NCI-H226 (cell line): ENCODE data around the gene SLC29A2.

Source experiments
- DNase-seq: peaks from one replicate; pipeline ENCODE4 v3.0.0-alpha.2; 2015

SLC29A2 gene

DNA sequence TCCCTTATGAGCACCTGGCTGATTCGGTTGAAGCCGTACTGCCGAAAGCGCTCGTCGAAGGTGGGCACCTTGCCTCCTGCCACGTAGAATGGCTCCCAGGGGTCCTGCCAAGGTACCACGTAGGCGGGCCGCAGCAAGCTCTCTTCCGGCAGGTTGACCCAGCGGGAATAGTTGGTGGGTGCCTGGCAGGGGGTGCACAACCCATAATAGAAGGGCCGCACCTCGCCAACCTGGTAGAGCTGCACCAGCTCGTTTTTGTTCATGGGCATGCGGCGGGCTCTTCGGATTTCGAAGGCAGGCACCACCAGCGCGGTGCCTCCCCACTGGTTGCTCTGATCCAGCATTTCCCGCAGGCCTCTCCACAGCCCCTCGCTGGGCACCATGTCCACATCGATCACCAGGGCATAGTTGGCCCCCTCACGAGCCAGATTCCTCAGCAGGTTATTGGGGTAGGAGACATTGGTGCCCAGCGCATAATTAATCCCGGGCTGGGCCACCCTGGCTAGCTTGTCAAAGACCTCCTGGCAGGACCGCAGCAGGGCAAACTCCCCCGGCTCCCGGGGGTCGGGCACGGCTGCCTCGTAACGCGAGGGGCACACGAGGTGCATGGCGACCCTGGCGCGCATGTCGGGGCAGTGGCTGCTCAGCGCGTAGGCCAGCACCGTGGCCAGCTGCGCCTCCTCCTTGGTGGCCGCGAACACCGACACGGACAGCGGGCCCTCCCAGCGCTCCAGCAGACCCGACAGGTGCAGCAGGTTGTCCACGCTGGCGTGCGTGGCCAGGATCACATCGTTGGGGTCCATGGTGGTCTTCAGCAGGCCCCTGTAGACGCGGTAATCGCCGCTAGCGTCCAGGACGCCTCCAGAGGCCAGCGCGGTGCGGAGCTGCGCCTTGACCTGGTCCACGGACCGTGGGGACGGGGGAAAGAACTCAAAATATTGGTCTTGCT is 24.8 kb downstream of the SLC29A2 start:
- DNase-seq: no peak

DNA sequence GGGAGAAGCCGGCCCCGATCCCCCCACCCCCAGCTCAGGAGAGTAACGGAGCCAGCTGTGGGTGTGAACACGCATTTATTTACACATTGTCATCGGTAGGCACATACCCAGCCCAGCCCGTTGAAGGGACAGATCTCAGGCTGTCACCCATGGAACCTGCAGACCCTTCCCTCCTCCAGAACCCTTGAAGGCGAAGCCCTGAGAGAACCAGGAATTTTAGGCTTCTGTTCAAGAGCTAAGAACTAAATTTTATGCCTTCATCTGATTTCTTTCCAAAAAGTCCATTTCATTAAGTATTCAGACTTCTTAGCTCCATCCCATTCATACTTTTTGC is 26.3 kb downstream of the SLC29A2 start:
- DNase-seq: no peak

DNA sequence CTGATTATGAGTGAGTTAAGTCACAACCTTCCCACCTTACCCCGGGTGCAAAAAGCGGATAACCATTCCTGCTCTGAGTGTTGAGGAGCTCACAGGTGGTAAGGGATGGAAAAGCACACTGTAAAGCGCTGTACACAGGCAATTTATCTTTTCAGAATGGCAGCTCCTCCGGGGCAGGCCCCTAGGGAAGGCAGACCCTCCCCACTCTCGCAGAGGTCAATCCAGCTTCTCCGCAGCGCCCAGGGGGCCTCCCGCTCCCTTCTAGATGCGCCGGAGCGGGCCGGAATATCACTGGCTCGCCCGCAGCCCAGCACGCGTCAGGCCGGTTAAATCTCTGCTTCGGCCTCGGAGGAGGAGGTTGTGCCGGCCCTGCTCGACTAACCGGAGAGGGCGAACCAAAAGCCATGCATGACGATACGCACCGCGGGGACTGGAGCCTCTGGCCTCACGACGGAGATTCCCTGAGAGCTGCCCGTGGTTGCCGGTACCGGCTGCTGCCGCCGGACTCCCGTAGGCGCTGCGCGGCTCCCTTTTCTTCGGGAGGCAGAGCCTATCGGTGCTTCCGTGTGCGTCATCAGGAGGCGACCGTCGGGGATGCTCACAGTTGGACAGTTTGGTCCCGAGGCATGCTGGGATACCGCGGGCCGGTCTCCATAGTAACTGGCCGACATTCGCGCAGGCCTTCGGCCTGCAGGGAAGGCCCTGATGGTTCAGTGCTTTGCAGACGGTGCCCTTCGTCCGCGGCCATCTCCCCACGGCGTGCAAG is 26.8 kb downstream of the SLC29A2 start, which contains the start of gene BRMS1:
BRMS1 (minus strand) TSS at position 555 of the 766 bp plus-strand sequence. CDS start 2,870 bp downstream, outside the sequence.
- peak; percentile 95 for DNase-seq

DNA sequence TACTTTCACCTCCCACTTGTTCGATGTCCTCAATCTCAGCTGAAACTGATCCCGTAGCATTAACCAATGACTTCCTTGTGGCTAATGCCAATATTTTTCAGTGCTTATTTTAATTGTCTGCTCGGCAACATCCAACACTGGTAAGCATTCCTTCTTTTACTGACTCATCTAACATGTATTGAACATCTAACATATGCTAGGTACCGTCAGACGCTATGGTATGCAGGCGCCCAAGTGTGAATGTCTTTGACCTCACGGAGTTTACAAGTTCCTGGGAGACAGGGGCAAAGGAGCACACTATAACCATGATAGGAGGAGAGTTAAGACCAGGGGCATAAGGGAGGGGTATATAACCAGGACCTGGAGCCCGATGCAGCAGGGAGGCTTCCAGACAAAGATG is 28.4 kb downstream of the SLC29A2 start:
- no peak for DNase-seq

DNA sequence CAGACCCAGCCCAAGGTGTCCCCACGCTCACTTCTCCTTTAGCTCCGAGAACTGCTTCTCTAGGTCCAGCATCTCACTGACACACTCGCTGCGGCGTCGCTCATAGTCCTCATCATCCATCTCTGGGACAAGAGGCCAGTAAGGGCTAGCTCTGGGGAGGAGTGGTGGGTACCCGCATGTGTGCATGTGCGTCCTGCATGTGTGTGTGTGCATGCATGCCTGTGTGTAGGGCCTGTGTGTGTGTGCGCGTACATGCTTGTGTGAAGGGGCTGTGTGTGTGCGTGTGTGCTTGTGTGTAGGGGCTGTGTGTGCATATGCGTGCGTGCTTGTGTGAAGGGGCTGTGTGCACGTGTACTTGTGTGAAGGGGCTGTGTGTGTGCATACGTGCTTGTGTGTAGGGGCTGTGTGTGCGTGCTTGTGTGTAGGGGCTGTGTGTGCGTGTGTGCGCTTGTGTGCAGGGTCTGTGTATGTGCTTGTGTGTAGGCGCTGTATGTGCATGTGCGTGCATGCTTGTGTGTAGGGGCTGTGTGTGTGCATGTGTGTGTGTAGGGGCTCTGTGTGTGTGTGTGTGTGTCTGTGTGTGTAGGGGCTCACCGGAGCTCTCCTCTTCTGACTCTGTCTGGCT is 29.9 kb downstream of the SLC29A2 start:
- no peak for DNase-seq

DNA sequence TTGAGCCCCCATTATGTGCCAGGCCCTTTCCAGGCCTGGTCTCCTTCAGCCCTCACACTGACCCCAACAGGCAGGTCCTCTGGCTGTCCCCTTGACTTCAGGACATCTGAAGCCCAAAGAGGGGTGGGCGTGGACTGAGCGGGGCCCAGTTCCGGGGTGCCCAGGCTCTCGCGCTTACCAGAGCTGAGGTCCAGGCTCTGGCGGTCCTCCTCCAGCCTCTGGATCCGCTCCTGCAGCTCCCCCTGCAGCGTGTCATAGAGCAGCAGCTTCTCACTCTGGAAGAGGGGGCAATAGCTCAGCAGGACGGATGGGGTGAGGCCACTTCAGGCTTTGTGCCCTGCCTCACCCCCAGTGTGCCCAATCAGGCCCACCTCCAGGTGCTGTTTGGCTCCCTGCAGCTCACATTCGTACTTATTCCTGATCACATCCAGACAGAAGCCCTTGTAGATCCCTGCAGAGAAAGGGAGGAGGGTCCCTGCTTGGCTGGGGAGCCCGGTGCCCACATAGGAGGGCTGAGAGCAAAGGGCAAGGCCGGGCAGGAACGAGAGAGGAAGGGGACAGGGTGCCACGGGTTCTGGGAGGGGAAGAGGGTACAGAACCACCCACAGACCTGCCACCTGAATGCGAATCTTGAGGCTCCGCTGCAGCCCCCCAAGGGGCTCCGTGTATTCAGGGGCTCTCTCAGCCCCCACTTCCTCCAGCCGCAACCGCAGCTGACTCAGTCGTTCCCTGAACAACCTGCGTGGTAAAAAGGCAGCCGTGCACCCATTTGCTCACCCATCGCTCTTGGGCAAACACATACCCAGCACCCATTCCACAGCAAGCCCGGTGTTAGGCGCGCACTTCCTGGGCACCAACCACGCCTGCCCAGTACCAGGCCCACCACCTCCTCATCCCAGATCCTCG is 30.7 kb downstream of the SLC29A2 start:
- DNase-seq: no peak

DNA sequence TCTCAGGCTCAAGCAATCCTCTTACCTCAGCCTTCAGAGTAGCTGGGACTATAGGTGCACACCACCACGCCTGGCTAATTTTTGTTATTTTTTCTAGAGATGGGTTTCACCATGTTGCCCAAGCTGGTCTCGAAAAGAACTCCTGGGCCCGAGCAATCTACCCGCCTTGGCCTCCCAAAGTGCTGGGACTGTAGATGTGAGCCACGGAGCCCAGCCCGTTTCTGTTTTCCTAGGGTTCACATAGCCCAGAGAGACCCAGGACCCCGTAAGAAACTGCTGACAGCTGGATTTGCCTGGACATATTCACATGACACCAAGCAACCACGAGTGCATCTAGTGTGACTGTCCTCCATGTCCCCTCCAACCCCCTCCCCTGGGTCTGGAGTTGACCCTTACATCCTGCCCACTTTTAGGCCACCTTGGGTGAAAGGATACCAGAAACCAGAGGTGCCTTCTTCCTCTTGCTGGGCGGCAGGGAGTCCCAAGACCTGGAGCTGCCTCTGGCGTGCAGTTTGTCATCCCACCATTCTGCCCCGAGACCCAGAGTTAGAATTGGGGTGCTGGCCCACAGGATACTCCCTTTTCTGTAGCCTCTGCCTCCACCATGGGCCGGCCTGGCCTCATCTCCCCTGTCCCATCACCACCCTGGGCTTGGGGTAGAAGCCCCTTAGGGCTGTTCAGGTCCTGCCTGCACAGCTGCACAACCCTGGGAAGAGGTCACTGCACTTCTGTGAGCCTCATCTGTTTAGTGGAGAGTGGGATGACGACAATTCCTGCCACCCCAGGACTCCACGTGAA is 31.7 kb downstream of the SLC29A2 start:
- DNase-seq: no peak

DNA sequence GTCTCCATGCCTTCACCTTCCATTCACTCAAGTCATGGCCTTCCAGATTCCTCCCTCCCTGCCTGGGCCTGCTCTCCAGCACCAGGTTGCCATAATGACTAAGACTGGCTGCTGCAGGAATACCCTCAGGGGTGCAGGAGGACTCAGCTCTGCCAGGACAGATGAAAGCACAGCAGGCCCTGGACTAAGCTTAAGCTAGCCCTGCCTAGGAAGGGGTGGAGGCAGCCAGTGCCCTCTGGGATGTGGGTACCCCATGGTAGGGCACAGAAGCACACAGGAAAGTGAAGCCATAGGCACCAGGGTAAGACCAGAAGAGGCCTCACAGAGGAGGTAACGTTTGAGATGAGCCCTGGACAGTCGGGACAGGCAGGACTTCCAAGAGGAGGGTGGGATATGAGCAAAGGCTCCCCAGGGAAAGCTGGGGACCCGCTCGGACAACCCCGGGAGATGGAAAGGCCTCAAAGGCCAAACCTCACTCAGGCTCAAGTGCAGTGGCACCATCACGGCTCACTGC is 32.3 kb downstream of the SLC29A2 start:
- peak; percentile 68 for DNase-seq

DNA sequence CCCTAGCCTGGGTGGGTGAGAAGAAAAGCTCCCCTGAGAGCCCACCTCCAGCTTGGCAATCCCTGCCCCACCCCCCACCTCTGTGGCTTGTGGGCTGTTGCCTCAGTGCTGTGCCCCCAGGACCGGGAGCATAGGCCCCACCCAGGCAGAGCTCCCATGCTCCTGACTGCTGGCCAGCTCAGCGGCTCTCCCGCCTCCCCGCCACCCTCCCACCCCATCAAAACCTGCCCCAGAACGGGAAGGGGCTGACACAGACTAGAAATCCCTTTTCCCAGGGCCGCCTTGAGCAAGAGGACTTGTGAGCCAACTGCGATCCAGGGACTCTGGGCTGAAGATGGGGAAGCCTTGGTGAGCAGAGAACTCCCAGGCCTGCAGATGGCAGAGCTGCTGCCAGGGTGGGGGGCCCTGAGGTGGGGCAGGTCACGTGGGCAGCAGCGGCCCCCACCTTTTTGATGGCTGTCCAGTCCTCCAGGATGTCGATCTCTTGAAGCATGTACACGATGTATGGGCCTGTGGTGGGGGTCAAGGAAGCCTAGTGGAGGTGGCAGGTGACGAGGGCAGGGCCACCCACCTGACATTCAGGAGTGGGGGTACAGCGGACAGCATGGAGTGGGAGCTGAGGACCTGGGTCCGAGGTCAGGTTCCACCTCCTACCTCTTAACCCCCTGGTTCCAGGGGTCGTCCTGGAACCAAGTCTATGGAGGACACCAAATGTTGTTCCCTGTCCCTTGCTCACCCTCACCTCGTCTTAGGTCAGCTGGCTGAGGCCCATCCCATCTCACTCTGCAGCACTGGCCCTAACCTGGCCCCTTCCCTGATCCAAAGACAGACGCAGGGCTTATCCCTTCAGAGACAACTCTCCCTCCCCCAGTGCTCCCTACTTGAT is 33.0 kb downstream of the SLC29A2 start:
- DNase-seq: no peak

DNA sequence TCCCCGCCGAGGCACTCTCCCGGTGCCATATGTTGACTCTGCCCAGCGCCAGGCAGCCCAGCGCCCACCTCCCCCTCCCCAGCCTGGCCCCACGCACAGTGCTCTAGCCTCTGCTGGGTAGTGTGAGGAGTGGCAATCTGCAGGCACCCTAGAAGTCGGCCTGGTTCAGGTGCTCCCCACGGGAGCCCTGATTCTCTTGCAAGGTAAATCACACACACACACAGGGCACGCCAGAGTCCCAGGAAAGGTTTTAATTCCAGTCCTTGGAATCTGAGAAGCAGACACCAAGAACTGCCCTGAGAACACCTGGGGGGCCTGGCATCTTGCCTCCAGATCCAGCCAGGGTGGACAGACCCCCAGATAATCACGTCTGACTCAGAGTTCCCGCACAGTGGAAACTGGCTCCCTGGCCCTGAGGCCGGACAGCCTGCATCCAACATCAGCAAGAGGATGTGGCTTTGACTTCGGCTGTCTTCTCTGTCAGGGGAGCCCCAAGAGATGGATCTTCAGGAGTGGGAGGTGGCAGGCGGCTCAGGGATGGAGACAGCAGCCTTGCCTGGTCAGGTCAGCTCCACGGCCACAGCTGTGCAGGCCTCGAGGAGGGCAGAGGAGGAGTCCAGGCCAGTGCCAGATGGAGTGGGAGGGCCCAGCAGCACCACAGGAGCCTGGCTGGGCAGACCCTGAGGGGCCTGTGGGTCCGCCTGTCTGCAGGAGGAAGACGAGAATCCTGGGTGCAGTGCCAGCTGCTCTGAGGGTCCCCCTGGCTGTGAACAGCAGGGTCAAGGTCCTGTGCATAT is 34.3 kb downstream of the SLC29A2 start:
- DNase-seq: peak; percentile 63

DNA sequence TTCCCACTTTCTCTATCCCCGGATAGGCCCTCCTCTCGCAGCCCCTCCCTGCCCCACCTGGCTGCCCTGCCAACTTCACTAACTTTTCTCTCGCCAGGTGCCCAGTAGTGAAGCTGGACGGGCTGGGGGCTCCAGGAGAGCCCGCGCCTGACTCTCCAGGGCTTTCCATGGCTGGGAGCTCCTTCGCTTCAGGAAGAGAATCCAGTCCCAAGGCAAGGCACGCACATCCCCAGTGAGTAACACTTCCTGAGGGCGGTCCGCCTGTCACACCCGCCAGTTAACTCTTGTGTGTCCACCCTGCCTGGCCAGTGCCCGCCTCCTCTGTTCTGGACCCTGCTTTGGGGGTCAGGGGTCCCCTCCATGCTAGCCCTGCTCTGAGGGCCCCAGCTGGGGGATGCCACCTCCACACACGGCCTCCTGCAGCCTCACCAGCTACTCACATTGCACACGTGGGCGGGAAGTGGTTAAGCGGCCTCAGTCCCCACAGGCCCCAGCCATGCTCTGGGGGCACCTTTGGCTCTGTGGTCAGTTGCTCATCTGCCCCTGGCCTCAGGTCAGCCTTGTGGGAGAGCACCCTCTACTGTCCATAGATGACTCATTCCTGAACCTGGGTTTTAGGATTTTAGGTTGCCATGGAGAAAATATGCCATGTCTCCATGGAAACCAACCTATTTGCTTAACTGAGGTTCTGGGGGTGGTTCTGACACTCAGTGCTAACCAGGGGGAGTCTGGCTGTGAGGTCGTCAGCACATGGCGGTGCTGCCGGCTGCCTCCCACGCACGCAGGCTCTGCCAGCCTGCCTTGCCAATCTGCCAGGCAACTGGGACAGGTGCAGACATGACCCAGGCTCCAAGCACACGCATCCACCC is 35.1 kb downstream of the SLC29A2 start, which contains the start of gene RIN1:
RIN1 (minus strand) TSS at position 201 of the 869 bp plus-strand sequence; CDS start at position 169, 32 bp downstream.
- peak; percentile 100 for DNase-seq

DNA sequence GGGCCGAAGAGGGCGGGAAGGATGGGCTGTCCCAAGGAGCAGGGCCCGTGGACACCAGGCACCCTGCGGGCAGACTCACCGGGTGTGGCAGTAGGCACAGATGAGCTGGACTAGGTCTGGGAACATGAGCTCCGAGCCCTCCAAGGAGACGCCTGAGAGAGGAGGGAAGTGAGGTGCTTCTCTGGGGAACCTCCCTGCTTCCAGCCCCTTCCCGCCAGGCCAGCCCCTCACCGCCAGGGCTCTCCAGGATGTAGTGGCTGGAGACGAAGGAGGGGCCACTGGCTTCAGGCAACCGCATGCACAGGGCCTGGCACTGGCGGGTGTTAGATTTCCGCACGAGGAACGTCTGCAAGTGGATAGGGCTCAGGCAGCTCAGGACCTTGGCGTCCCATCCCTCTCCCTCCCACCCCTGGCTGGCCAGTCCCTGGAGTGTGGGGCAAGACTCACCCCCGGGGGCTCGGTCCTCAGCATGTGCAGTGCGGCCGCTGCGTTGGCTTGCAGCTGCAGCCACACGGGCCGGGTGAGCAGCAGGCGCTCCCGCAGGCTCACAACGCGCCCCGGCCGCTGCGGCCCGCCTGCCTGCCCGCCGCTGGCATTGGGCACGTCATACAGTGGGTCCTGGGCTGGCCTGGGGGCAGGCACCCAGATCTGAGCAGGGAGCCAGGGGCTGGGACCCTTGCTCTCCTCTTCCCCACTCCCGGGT is 35.9 kb downstream of the SLC29A2 start:
- peak; percentile 67 for DNase-seq

DNA sequence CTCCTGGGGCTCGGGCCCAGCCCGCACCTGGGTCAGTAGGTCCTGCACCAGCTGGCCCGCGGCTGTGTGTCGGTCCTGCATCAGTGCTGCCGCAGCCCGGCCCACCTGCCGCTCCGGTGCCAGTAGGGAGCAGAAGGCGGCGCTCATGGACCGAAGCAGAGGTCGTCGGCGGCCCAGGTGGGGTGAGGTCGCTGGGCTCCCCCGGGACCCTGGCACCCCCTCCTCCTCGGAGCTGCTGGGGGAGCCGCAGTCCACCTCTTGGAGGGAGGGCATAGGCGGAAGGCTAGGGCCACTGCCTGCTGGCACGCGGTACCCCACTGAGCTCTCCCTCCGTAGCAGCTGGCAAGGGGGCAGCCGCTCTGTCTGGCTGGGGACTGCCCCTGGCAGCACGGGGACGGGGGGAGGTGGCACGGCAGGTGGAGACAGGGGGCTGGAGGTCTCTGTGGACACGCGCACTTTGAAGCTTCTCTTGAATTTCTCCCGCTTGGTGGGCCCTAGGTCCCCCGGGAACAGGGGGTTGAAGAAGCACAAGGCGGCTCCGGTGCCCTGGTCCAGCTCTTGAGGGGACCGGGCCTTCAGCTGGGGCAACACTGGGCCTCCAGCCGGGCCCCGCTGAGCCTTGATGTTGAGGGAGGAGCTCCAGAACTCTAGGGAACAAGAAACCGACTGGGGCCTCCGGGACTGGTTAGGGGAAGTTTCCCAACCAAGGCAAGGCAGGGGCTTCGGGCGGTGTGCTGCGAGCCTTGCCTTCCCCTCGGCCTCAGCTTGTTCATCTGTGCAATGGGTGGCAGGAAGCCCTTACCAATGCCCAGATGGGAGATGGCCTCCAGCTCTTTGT is 36.7 kb downstream of the SLC29A2 start:
- DNase-seq: no peak

DNA sequence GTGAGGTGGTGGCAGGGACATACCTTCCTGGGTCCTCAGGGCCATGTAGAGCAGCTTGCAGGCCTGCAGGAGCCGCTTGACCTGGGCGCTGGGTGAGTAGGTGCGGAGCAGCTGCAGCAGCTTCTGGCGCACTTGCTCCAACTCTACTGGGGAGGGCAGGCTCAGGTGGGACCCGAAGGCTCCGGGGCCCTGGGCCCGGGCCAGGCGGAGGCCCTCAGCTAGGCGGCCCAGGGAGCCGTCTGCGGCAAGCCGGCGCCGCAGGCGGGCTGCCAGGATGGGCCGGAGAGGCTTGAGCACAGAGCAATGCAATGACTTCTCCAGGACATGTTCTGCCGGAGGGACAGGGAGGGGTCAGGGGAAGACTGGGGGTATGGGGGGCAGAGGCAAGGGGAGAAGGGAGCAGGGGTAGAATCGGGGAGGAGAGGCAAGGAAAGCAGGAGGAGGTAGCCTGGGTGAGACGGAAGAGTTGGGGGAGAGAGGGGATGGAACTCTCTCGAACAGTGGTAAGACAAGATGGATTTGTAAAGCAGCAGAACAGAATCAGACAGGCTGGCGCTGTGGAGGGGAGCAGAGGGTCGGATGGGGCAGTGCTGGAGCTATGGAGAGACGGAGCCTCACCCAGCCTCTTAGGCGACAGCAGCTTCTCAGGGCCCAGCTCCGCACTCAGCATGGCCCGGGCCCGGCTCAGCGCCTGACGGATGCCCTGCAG is 37.5 kb downstream of the SLC29A2 start:
- DNase-seq: no peak

DNA sequence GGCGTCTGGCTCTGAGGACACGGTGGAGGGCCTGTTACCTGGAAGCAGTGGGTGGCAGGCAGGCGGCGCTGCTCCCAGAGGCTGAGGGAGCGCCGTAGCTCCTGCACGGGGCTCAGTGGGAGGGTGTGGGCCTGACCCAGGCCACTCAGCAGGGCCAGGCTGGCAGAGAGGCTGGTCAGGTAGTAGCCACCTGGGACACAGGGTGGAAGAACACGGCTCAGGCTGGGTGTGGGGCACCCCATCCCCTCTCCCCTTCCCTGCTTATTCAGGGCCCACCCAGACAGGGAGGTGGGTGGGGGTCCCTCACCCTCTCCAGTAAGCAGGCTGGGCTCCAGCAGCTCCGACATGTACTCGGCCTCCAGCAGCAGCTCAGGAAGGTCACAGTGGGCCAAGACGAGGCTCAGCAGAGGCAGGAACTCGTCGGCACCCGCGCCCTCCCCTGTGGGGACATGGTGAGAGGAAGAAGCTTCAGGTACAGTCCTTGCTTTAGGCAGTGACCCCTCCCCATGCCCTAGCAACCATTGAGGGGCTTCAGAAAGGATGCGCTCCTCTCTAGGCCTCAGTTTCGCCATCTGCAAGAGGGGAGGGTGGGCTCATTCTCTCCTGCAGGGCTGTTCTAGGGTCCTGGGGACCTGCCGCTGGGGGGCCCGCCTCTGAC is 38.2 kb downstream of the SLC29A2 start:
- DNase-seq: no peak
